Pancreas (tissue), 10 donors: Measurements from ENCODE around the gene DCP1B. TPM values are rescaled to one million over a fixed set of nuclear protein-coding genes. Genes with fewer than 3 reads are reported as not detected.

Experiments used
- ATAC-seq, 4 donors: fragments of 200-7000 bp; cut with Tn5 transposase; one replicate each; pipeline versions ENCODE4 v1.8.0 to v1.9.1; 2020; ENCODE audit warnings: mild to moderate bottlenecking in 4 of 4, moderate library complexity in 4 of 4
- DNase-seq, 6 donors: peaks; one replicate each; pipeline ENCODE4 v3.0.0-alpha.2; 2020
- FAIRE-seq: peaks from 2 replicates; lab custom pipeline; 2012; peaks lifted over from hg19 to GRCh38; lab: Jason Lieb, UNC
- H3K27ac ChIP-seq, 4 donors: fragments of 200-600 bp; sonication (generic); 1 replicate in 3 of 4; 2 replicates in 1 of 4; pipeline versions ENCODE4 v1.5.0 to v1.8.0; 2020
- H3K27me3 ChIP-seq, 4 donors: fragments of 200-600 bp; one replicate each; pipeline ENCODE4 v1.8.0; 2021
- H3K36me3 ChIP-seq, 3 donors: fragments of 200-600 bp; sonication (generic) in 1 of 3; one replicate each; pipeline versions ENCODE4 v1.5.0 to v1.8.0; 2020 to 2021
- H3K4me1 ChIP-seq, 3 donors: fragments of 200-600 bp; one replicate each; pipeline ENCODE4 v1.8.0; 2021
- H3K4me3 ChIP-seq, 4 donors: fragments of 200-600 bp; sonication (generic) in 2 of 4; one replicate each; pipeline versions ENCODE4 v1.5.0 to v1.8.0; 2020 to 2021
- H3K9me3 ChIP-seq, 4 donors: fragments of 200-600 bp; one replicate each; pipeline ENCODE4 v1.8.0; 2021
- WGBS, 2 donors: extraction: QIAGEN DNeasy Blood & Tissue Kit; methylation state at CpG; one replicate each; pipeline ENCODE4 v1.1.7; 2013; 5-methylcytosine and 5-hydroxymethylcytosine counted together
- intact Hi-C, 3 donors: fragments of 100-400 bp; cut with DNase I; formaldehyde crosslinking; loops; one replicate each; pipeline versions ENCODE4 v1.11.1 to v1.14.2; 2022
- polyA plus RNA-seq, 2 donors: library from polyadenylated mRNA; stranded (reverse); fragments of 200-250 nt; gene quantifications; one replicate each; pipeline ENCODE4 v1.2.3, GENCODE V29; 2013
- total RNA-seq, 6 donors: library from RNA; stranded (reverse); fragmentation: NEBNext Ultra II Directional in 4 of 6; extraction: Animal tissue kit (Norgen Biotek cat#: 25700) in 4 of 6; gene quantifications; one replicate each; pipeline versions ENCODE4 v1.2.1 to v1.2.4, GENCODE V29; 2021 to 2023
- TF ChIP-seq, protein P1 (sequence below), 4 donors: fragments of 200-600 bp; sonication (generic) in 3 of 4; IDR thresholded peaks; one replicate each; pipeline versions ENCODE4 v1.5.0 to v1.8.0; 2021; ENCODE audit warnings: antibody characterized with exemption in 4 of 4
- donor health status: healthy with polysubstance abuse.
- donor health status: DM: no; HTN: no; CAD: no; lungs with moderate emphysema.
- donor health status: DM: no; HTN: no; CAD: no.
- donor health status: control.
- donor health status: control.
- donor health status: Bipolar disorder and iron deficiency.
- donor health status: DM: yes; HTN: yes; CAD: no.
- donor health status: DM: no; HTN: no; CAD: no.
- donor health status: DM: no; HTN: no; CAD: no.
- donor health status: DM: yes; HTN: yes; CAD: no.

The DCP1B gene
- total and polyA plus RNA-seq, 8 donors = 3.4 to 7.5 (median 6.6) TPM

GRCh38 chr12:1993871-1994371 is 10.3 kb downstream of the DCP1B start:
- ATAC-seq = peak in 3 of 4 donors; percentile 29 to 61 (median 48)
- 63 to 75% methylated on average over 2 of the region's 2 CpGs for WGBS, 2 donors
- TF ChIP-seq, protein P1, sequence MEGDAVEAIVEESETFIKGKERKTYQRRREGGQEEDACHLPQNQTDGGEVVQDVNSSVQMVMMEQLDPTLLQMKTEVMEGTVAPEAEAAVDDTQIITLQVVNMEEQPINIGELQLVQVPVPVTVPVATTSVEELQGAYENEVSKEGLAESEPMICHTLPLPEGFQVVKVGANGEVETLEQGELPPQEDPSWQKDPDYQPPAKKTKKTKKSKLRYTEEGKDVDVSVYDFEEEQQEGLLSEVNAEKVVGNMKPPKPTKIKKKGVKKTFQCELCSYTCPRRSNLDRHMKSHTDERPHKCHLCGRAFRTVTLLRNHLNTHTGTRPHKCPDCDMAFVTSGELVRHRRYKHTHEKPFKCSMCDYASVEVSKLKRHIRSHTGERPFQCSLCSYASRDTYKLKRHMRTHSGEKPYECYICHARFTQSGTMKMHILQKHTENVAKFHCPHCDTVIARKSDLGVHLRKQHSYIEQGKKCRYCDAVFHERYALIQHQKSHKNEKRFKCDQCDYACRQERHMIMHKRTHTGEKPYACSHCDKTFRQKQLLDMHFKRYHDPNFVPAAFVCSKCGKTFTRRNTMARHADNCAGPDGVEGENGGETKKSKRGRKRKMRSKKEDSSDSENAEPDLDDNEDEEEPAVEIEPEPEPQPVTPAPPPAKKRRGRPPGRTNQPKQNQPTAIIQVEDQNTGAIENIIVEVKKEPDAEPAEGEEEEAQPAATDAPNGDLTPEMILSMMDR (IDR thresholded peaks at IDR 0.05) = no peak

DNA sequence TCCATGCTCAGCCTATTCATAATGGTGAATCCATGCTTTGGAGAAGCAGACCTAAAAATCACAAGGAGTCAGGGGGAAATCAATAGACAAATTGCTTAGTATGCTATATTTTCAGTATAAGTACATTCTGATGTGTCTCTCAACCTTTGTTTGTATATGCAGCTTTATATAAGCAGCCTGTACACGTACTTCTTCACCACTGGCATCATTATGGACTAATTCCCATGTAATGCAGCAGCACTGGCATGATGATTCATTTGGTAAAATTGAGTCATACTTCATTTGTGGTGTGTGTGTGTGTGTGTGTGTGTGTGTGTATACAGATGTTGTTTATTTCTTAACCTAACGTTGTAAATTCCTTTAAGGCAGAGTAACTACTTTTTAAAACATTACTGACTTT is 10.9 kb downstream of the DCP1B start:
- 47 to 48% methylated on average over 2 of the region's 2 CpGs for WGBS, 2 donors
- DNase-seq = no peak
- TF ChIP-seq, protein P1 (IDR thresholded peaks at IDR 0.05) = no peak
- Histone ChIP-seq H3K4me1 (peaks cover 0 to 3% (median 0%) of the 10 kb centered on the region in 3 donors), H3K36me3 (peaks cover 0 to 18% (median 0%) of the 10 kb centered on the region in 3 donors), H3K27me3 (no peaks in the 10 kb centered on the region), H3K9me3 (no peaks in the 10 kb centered on the region), H3K4me3 (no peak overlapping the region), H3K27ac (no peak overlapping the region)
- peak in 1 of 4 donors; percentile 56 for ATAC-seq
- intact Hi-C loops = no loop called here
- no peak for FAIRE-seq

More at GRCh38 chr12:1993871-1994371, 10.3 kb downstream of the DCP1B start:
- no peak overlapping the region for H3K27ac ChIP-seq
- FAIRE-seq (no peak), DNase-seq (no peak)
- peaks cover 0 to 15% (median 0%) of the 10 kb centered on the region in 3 donors for H3K36me3 ChIP-seq
- H3K27me3 ChIP-seq = no peaks in the 10 kb centered on the region
- H3K9me3 ChIP-seq = no peaks in the 10 kb centered on the region
- peaks cover 0 to 3% (median 0%) of the 10 kb centered on the region in 3 donors for H3K4me1 ChIP-seq
- intact Hi-C loops = no loop called here
- H3K4me3 ChIP-seq = no peak overlapping the region

DNA sequence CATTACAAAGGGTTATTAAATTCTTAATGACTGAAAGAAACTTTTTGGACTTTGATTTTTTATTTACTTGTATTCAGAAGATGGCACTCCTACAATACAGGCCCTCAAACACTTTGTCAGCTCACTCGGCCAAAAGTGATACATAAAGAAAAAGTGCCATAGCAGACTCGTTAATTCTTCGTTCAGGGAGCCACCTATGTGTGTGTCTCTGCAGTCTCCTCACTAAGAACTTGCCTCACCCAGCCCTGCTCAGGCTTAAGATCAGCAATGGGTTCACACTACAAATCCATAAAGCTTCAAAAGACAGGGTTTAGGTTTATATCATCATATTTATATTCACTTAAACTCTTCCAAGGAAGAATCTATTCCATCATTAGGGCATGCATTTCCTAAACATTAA is 11.5 kb downstream of the DCP1B start:
- ATAC-seq (no peak), FAIRE-seq (no peak), DNase-seq (no peak)
- intact Hi-C loops = no loop called here
- peaks cover 0 to 3% (median 0%) of the 10 kb centered on the region in 3 donors for H3K4me1 ChIP-seq
- no peak overlapping the region for H3K27ac ChIP-seq
- 90 to 93% methylated on average over 3 of the region's 3 CpGs for WGBS, 2 donors
- TF ChIP-seq, protein P1 (IDR thresholded peaks at IDR 0.05) = no peak
- no peaks in the 10 kb centered on the region for H3K9me3 ChIP-seq
- no peak overlapping the region for H3K4me3 ChIP-seq
- H3K27me3 ChIP-seq = no peaks in the 10 kb centered on the region
- peaks cover 0 to 24% (median 0%) of the 10 kb centered on the region in 3 donors for H3K36me3 ChIP-seq

DNA sequence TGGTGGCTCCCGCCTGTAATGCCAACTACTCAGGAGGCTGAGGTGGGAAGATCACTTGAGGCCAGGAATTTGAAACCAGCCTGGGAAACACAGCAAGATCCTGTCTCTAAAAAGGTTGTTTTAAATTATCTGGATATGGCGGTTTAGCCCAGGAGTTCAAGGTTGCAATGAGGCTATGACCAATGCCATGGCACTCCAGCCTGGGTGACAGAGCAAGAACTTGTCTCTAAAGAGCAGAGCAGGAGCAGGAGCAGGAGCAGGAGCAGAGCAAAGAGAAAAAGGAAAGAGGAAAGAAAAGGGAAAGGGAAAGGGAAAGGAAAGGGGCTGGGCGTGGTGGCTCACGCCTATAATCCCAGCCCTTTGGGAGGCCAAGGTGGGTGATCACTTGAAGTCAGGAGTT is 15.1 kb downstream of the DCP1B start:
- Histone ChIP-seq H3K27me3 (no peaks in the 10 kb centered on the region), H3K4me3 (no peak overlapping the region), H3K27ac (no peak overlapping the region), H3K4me1 (peaks cover 0 to 3% (median 0%) of the 10 kb centered on the region in 3 donors), H3K36me3 (peaks cover 0 to 19% (median 0%) of the 10 kb centered on the region in 3 donors), H3K9me3 (peaks cover 0 to 9% (median 0%) of the 10 kb centered on the region in 4 donors)
- DNase-seq (no peak), FAIRE-seq (no peak), ATAC-seq (no peak)
- intact Hi-C loops = no loop called here
- 97 to 98% methylated on average over 4 of the region's 4 CpGs for WGBS, 2 donors
- TF ChIP-seq, protein P1 (IDR thresholded peaks at IDR 0.05) = no peak

DNA sequence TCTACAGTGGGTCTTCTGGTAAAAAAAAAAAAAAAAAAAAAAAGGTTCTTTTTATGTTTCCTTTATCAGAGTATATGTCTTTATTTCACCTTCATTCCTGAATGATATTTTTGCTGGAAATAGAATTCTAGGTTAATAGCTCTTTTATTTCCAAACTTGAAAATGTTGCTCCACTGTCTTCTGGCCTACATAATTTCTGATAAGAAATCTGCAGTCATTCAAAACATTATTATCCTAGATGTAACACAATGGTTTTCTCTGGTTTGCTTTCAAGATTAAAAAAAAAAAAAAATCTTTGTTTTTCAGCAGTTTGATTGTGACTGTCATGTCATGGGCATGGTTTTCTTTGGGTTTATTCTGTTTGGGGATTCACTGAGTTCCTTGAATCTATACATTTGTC is 19.5 kb downstream of the DCP1B start:
- no peaks in the 10 kb centered on the region for H3K27me3 ChIP-seq
- ATAC-seq = no peak
- DNase-seq = no peak
- H3K27ac ChIP-seq = no peak overlapping the region
- peak; percentile 41 for FAIRE-seq
- peaks cover 0 to 9% (median 0%) of the 10 kb centered on the region in 4 donors for H3K9me3 ChIP-seq
- peaks cover 0 to 12% (median 0%) of the 10 kb centered on the region in 3 donors for H3K36me3 ChIP-seq
- no peak overlapping the region for H3K4me3 ChIP-seq
- intact Hi-C loops = no loop called here
- TF ChIP-seq, protein P1 (IDR thresholded peaks at IDR 0.05) = no peak
- H3K4me1 ChIP-seq = no peaks in the 10 kb centered on the region
